Activated CD4-positive, alpha-beta T cell treated with anti-CD3 and anti-CD28 coated beads, Interleukin-2, amount 10 ng/mL, durations not matched to agents 24 days and 14 days (primary cell): ENCODE measurements around the gene TMEM114. TPM values are rescaled to one million over a fixed set of nuclear protein-coding genes. Genes with fewer than 3 reads are reported as not detected.

Experiments used
- DNase-seq: peaks from one replicate; pipeline ENCODE4 v3.0.0; 2022
- H3K27ac Mint-ChIP-seq: one replicate; pipeline ENCODE4 v1.8.0; 2022; ENCODE audit warnings: mild to moderate bottlenecking, mixed read lengths
- H3K27me3 Mint-ChIP-seq: one replicate; pipeline ENCODE4 v1.8.0; 2022; ENCODE audit warnings: mixed read lengths
- H3K36me3 Mint-ChIP-seq: one replicate; pipeline ENCODE4 v1.8.0; 2022; ENCODE audit warnings: low read depth, mild to moderate bottlenecking, mixed read lengths
- H3K4me1 Mint-ChIP-seq: one replicate; pipeline ENCODE4 v1.8.0; 2021; ENCODE audit warnings: mixed read lengths
- H3K4me3 Mint-ChIP-seq: one replicate; pipeline ENCODE4 v1.8.0; 2022; ENCODE audit warnings: mild to moderate bottlenecking, moderate library complexity, mixed read lengths
- H3K9me3 Mint-ChIP-seq: one replicate; pipeline ENCODE4 v1.8.0; 2021; ENCODE audit warnings: mixed read lengths
- intact Hi-C: fragments of 100-400 bp; cut with micrococcal nuclease; formaldehyde crosslinking; loops from one replicate; pipeline ENCODE4 v1.15.1; 2023
- total RNA-seq: library from RNA; stranded (reverse); gene quantifications from 2 replicates; pipeline ENCODE4 v1.2.3, GENCODE V29; 2022

The TMEM114 gene
- total RNA-seq: not detected in 2 replicates

GRCh38 chr16:8589900-8590688, at the start of gene TMEM114:
Gene TMEM114, minus strand, starts transcription at chr16:8590511. Its CDS starts 673 bp downstream, at chr16:8589838.
- Mint-ChIP-seq H3K4me3 (no peak within 1 kb of the TSS), H3K4me1 (no peaks in the 10 kb centered on the region), H3K9me3 (no peaks in the 10 kb centered on the region), H3K36me3 (peaks cover 3% of the 10 kb centered on the region), H3K27ac (no peak within 1 kb of the TSS), H3K27me3 (peaks cover 20% of the 10 kb centered on the region)
- intact Hi-C loops: no loop called here
- DNase-seq: no peak

GRCh38 chr16:8639694-8640093, 49.4 kb upstream of the TMEM114 start:
- H3K36me3 Mint-ChIP-seq: peaks cover 59% of the 10 kb centered on the region
- H3K9me3 Mint-ChIP-seq: no peaks in the 10 kb centered on the region
- H3K4me3 Mint-ChIP-seq: no peak overlapping the region
- no peaks in the 10 kb centered on the region for H3K27me3 Mint-ChIP-seq
- intact Hi-C loops: no loop called here
- no peak overlapping the region for H3K27ac Mint-ChIP-seq
- DNase-seq: no peak
- peaks cover 1% of the 10 kb centered on the region for H3K4me1 Mint-ChIP-seq

DNA sequence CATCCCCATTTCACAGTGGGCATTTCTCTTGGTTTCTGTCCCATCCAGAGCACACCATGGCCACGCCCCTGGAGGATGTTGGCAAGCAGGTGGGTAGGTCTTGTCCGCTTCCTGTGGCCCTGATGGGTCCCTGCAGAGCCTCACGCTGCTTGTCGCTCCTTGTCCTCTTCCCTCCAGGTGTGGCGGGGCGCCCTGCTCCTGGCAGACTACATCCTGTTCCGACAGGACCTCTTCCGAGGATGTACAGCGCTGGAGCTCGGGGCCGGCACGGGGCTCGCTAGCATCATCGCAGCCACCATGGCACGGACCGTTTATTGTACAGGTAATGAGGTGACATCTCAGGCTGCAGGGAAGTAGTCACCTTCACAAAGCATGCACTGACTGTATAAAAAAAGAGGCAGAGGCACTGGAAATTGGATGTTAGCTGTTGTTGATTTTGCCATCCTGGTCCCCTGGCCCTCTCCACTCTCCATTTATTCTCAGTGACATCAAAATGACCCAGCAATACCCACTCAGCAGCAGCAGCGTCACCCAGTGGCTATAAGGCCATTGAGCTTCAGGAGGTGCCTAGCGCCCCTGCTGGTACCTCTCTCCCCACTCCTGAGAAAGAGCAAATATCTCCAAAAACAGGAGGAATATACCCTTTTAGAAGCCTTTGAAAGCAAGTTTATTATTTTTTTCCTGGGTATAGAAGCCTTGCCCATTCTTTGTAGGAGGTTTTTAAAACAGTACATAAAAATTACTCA, 44.9 kb upstream of the TMEM114 start:
- DNase-seq: no peak
- Mint-ChIP-seq H3K27ac (no peak overlapping the region), H3K36me3 (peaks cover 49% of the 10 kb centered on the region), H3K27me3 (no peaks in the 10 kb centered on the region), H3K9me3 (no peaks in the 10 kb centered on the region), H3K4me1 (no peaks in the 10 kb centered on the region), H3K4me3 (no peak overlapping the region)
- intact Hi-C loops: no loop called here

- no peaks in the 10 kb centered on the region for H3K27me3 Mint-ChIP-seq
- H3K4me1 Mint-ChIP-seq: no peaks in the 10 kb centered on the region
- H3K4me3 Mint-ChIP-seq: no peak overlapping the region
- no peaks in the 10 kb centered on the region for H3K9me3 Mint-ChIP-seq
- no peak for DNase-seq
- intact Hi-C loops: no loop called here
- H3K27ac Mint-ChIP-seq: no peak overlapping the region
- peaks cover 59% of the 10 kb centered on the region for H3K36me3 Mint-ChIP-seq
Measured at GRCh38 chr16:8632675-8633182, 42.4 kb upstream of the TMEM114 start.

GRCh38 chr16:8631818-8632465, 41.6 kb upstream of the TMEM114 start:
- intact Hi-C loops: no loop called here
- Mint-ChIP-seq H3K27ac (no peak overlapping the region), H3K9me3 (no peaks in the 10 kb centered on the region), H3K36me3 (peaks cover 63% of the 10 kb centered on the region), H3K27me3 (no peaks in the 10 kb centered on the region), H3K4me3 (no peak overlapping the region), H3K4me1 (peaks cover 2% of the 10 kb centered on the region)
- DNase-seq: no peak

- H3K4me1 Mint-ChIP-seq: peaks cover 4% of the 10 kb centered on the region
- H3K9me3 Mint-ChIP-seq: no peaks in the 10 kb centered on the region
- H3K27me3 Mint-ChIP-seq: no peaks in the 10 kb centered on the region
- H3K36me3 Mint-ChIP-seq: peaks cover 61% of the 10 kb centered on the region
- intact Hi-C loops: no loop called here
- DNase-seq: no peak
- H3K4me3 Mint-ChIP-seq: no peak overlapping the region
- H3K27ac Mint-ChIP-seq: no peak overlapping the region
Measured at GRCh38 chr16:8631373-8631772, 41.1 kb upstream of the TMEM114 start.

DNA sequence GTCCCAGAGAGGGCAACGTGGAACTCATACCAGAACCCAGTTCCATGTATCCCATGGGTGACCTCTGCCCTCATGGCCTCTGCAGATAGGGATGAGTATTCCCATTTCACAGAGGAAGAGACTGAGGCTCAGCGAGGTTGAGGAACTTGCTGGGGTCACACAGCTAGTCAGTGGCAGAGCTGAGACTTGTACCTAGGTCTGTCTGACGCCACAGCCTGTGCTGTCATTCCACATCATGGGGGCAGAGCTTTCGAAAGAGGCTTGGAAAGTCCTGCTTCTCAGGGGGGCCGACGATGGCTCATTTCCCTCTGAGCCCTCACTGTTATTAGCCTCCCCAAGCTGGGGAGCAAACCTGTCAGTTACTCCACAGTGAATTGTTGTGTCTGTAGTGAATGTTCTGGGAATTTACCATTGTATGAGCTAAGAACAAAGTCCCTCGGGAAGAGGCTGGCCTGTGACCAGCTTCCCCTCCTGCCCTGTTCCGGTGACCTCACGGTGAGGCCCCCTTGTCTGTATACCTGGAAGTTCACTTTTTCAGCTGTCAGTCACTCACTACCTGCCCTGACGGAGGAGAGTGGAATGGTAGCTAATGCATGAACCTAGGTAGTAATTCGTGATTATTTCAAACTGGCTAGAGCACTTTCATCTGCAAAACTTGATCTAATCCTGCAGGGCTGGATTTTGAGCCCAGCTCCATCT, 40.1 kb upstream of the TMEM114 start:
- Mint-ChIP-seq H3K36me3 (peaks cover 67% of the 10 kb centered on the region), H3K4me3 (no peak overlapping the region), H3K27me3 (no peaks in the 10 kb centered on the region), H3K9me3 (no peaks in the 10 kb centered on the region), H3K27ac (no peak overlapping the region), H3K4me1 (peaks cover 4% of the 10 kb centered on the region)
- no peak for DNase-seq
- intact Hi-C loops: no loop called here

DNA sequence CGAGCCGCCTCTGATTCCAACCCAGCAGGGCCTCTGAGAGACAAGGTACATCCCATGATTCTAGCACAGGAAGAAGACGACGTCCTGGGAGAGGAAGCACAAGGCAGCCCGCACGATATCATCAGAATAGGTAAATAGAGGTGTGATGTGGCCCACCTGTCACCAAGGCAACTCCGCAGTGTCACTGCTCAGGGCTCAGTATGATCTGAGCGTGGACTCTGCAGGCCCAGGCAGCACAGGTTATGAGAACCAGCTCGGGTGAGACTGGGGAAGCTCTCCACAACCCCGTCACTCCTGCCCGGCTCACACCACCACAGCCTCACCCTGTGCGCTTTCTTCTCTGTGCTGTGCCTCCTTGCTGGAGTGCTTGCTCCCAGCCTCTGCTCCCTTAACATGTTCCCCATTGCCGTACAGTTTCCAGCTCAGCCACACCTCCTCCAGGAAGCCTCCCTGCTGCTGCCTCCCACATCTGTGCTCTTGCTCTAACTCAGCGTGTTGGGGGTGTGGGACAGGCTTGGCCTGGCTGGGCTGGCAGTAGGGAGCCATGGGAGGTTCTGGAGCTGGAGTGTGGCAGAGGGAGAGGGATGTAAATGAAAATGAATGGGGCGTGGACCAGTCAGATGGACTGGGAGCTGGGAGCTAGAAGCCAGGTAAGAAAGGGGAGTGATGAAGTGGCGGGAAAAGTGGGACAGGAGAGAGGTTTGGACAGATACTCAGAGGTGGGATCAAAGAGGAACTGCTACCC, 38.8 kb upstream of the TMEM114 start:
- H3K36me3 Mint-ChIP-seq: peaks cover 67% of the 10 kb centered on the region

GRCh38 chr16:8627456-8627855, 37.1 kb upstream of the TMEM114 start:
- no peak overlapping the region for H3K4me3 Mint-ChIP-seq
- peaks cover 9% of the 10 kb centered on the region for H3K4me1 Mint-ChIP-seq
- H3K9me3 Mint-ChIP-seq: no peaks in the 10 kb centered on the region
- no peaks in the 10 kb centered on the region for H3K27me3 Mint-ChIP-seq
- no peak overlapping the region for H3K27ac Mint-ChIP-seq
- peaks cover 59% of the 10 kb centered on the region for H3K36me3 Mint-ChIP-seq
- intact Hi-C loops: no loop called here
- no peak for DNase-seq

More for the DNA sequence above, 38.8 kb upstream of the TMEM114 start:
- DNase-seq: no peak
- intact Hi-C loops: no loop called here
- no peak overlapping the region for H3K27ac Mint-ChIP-seq
- peaks cover 4% of the 10 kb centered on the region for H3K4me1 Mint-ChIP-seq
- H3K4me3 Mint-ChIP-seq: no peak overlapping the region
- no peaks in the 10 kb centered on the region for H3K27me3 Mint-ChIP-seq
- H3K9me3 Mint-ChIP-seq: no peaks in the 10 kb centered on the region

GRCh38 chr16:8626946-8627345, 36.6 kb upstream of the TMEM114 start:
- Mint-ChIP-seq H3K4me1 (peaks cover 14% of the 10 kb centered on the region), H3K4me3 (no peak overlapping the region), H3K9me3 (no peaks in the 10 kb centered on the region), H3K36me3 (peaks cover 56% of the 10 kb centered on the region), H3K27ac (no peak overlapping the region), H3K27me3 (no peaks in the 10 kb centered on the region)
- no peak for DNase-seq
- intact Hi-C loops: no loop called here

DNA sequence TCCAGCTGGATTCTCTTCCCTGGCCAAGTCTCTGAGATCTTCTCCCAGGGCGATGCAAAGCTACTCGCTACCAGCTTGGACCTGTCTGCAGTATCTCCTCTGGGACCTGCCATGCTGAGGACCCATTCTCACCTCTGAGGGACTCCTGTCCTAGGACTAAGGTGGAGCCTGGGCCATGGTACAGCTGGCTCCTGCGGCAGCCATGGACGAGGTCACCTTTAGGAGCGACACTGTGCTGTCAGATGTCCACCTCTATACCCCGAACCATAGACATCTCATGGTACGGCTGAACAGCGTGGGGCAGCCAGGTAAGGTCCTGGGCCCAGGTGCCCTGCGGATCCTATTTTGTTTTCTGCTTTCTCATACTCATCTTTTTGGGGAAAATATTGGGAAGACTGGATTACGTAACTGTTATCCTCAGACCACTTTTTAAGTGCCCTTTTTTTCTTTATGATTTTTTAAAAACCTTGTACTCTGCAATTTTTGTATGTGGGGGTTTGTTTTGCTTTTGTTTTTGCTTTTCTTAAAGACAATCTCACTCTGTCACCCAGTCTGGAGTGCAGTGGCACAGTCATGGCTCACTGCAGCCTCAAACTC, 35.3 kb upstream of the TMEM114 start:
- Mint-ChIP-seq H3K27me3 (no peaks in the 10 kb centered on the region), H3K4me1 (peaks cover 16% of the 10 kb centered on the region), H3K4me3 (no peak overlapping the region), H3K9me3 (no peaks in the 10 kb centered on the region), H3K36me3 (peaks cover 48% of the 10 kb centered on the region), H3K27ac (no peak overlapping the region)
- DNase-seq: no peak
- intact Hi-C loops: no loop called here

DNA sequence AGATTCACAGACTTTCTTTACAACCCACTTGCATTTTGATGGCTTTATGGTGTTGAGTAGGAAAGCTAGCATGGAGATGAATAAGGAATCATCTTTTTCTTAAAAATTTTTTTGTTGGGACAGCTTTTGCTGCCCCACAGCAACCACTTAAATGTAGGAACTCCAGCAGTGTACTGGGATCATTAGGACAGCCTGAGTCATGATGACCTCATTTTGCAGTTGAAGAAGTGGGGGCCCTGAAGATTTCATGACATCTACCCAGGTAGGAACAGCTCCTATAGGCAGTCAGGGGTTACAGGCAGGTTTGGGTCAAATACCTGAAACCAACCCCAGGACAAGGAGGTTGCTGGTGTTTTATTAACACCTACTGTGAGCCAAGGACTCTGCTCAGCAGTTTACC, 33.3 kb upstream of the TMEM114 start:
- H3K27me3 Mint-ChIP-seq: peaks cover 9% of the 10 kb centered on the region
- peaks cover 34% of the 10 kb centered on the region for H3K36me3 Mint-ChIP-seq
- H3K4me3 Mint-ChIP-seq: peak overlapping the region; percentile 39
- H3K9me3 Mint-ChIP-seq: no peaks in the 10 kb centered on the region
- DNase-seq: no peak
- no peak overlapping the region for H3K27ac Mint-ChIP-seq
- peaks cover 16% of the 10 kb centered on the region for H3K4me1 Mint-ChIP-seq
- intact Hi-C loops: loop anchor here (2.0 to 5.0 kb wide), 3 partner anchors 34 to 57 kb away; no protein-coding TSS in a partner anchor
